Thoracic aorta (tissue), 2 donors: ENCODE measurements around the gene ZNF385D. TPM values are rescaled to one million over a fixed set of nuclear protein-coding genes. Genes with fewer than 3 reads are reported as not detected.

Experiments
- ATAC-seq: fragments of 150-250 bp; one replicate; pipeline ENCODE4 v1.8.0; 2017; ENCODE audit warnings: low read depth; ENCODE audit not compliant: insufficient number of reproducible peaks, low FRiP score
- DNase-seq: peaks from one replicate; pipeline ENCODE4 v3.0.0-alpha.2; 2020; ENCODE audit warnings: low spot score
- H3K27ac ChIP-seq, 2 donors: fragments of 200-600 bp; sonication (generic); 1 replicate in 1 of 2; 2 replicates in 1 of 2; pipeline ENCODE4 v1.5.1; 2016; ENCODE audit warnings: mild to moderate bottlenecking in 2 of 2, moderate library complexity in 2 of 2
- H3K27me3 ChIP-seq: fragments of 200-600 bp; sonication (generic); replicated peaks from 2 replicates; pipeline ENCODE4 v1.6.0; 2016; ENCODE audit warnings: mild to moderate bottlenecking; ENCODE audit not compliant: insufficient read depth
- H3K36me3 ChIP-seq: fragments of 200-600 bp; sonication (generic); one replicate; pipeline ENCODE4 v1.5.1; 2016
- H3K4me1 ChIP-seq, 2 donors: fragments of 200-600 bp; sonication (generic); 1 replicate in 1 of 2; 2 replicates in 1 of 2; pipeline versions ENCODE4 v1.5.1 to v1.6.0; 2016; ENCODE audit warnings: low read depth in 2 of 2, mild to moderate bottlenecking in 1 of 2; ENCODE audit not compliant: control insufficient read depth in 1 of 2
- H3K4me3 ChIP-seq: fragments of 200-600 bp; sonication (generic); 2 replicates; pipeline ENCODE4 v1.5.1; 2016; ENCODE audit warnings: mild to moderate bottlenecking
- H3K9me3 ChIP-seq: fragments of 200-600 bp; sonication (generic); 2 replicates; pipeline ENCODE4 v1.5.1; 2016
- CTCF ChIP-seq: fragments of 200-600 bp; sonication (generic); IDR thresholded peaks from one replicate; pipeline ENCODE4 v1.5.1; 2019; ENCODE audit warnings: antibody characterized with exemption
- total RNA-seq, 2 donors: library from RNA; depleted of rRNA; stranded (reverse); fragments of >200 nt; gene quantifications; one replicate each; pipeline versions ENCODE4 v1.1.0 to v1.2.3, GENCODE V29; 2016

Gene ZNF385D
- total RNA-seq, 2 donors from 2014 or later = 15.8 to 81.3 TPM

- Histone ChIP-seq H3K9me3 (no peaks in the 10 kb centered on the region), H3K27ac (peak overlapping the region; percentile 43 to 71), H3K27me3 (no peaks in the 10 kb centered on the region), H3K36me3 (no peaks in the 10 kb centered on the region), H3K4me1 (peaks cover 39 to 71% of the 10 kb centered on the region in 2 donors), H3K4me3 (no peak overlapping the region)
- ATAC-seq = no peak
- DNase-seq = no peak
- TF ChIP-seq CTCF = no peak
Observed at GRCh38 chr3:21670386-21670785, 80.6 kb downstream of the ZNF385D start.

GRCh38 chr3:21668012-21668411, 83.0 kb downstream of the ZNF385D start:
- H3K4me1 ChIP-seq = peaks cover 34 to 63% of the 10 kb centered on the region in 2 donors
- H3K36me3 ChIP-seq = no peaks in the 10 kb centered on the region
- DNase-seq = no peak
- H3K27ac ChIP-seq = peak overlapping the region in 1 of 2 donors; percentile 18
- no peak overlapping the region for H3K4me3 ChIP-seq
- no peak for TF ChIP-seq CTCF
- ATAC-seq = no peak
- no peaks in the 10 kb centered on the region for H3K9me3 ChIP-seq
- H3K27me3 ChIP-seq = no peaks in the 10 kb centered on the region

- no peak for TF ChIP-seq CTCF
- H3K27me3 ChIP-seq = no peaks in the 10 kb centered on the region
- H3K4me1 ChIP-seq = peaks cover 19 to 44% of the 10 kb centered on the region in 2 donors
- ATAC-seq (no peak), DNase-seq (no peak)
- no peaks in the 10 kb centered on the region for H3K9me3 ChIP-seq
- H3K27ac ChIP-seq = peak overlapping the region in 1 of 2 donors; percentile 19
- H3K4me3 ChIP-seq = peak overlapping the region; percentile 31
- H3K36me3 ChIP-seq = no peaks in the 10 kb centered on the region
Observed at GRCh38 chr3:21665444-21666100, 85.4 kb downstream of the ZNF385D start.

GRCh38 chr3:21664996-21665395, 86.0 kb downstream of the ZNF385D start:
- no peak for DNase-seq
- Histone ChIP-seq H3K4me3 (peak overlapping the region; percentile 31), H3K4me1 (peaks cover 19 to 44% of the 10 kb centered on the region in 2 donors), H3K27ac (peak overlapping the region in 1 of 2 donors; percentile 19), H3K27me3 (no peaks in the 10 kb centered on the region), H3K36me3 (no peaks in the 10 kb centered on the region), H3K9me3 (no peaks in the 10 kb centered on the region)
- ATAC-seq = no peak
- TF ChIP-seq CTCF = no peak

GRCh38 chr3:21662403-21662802, 88.6 kb downstream of the ZNF385D start:
- H3K27me3 ChIP-seq = no peaks in the 10 kb centered on the region
- H3K27ac ChIP-seq = no peak overlapping the region
- no peaks in the 10 kb centered on the region for H3K36me3 ChIP-seq
- TF ChIP-seq CTCF = no peak
- ATAC-seq (no peak), DNase-seq (no peak)
- H3K4me1 ChIP-seq = peaks cover 15 to 32% of the 10 kb centered on the region in 2 donors
- H3K9me3 ChIP-seq = no peaks in the 10 kb centered on the region
- no peak overlapping the region for H3K4me3 ChIP-seq
